ENCODE measurements around the gene TPCN1. TPM values are rescaled to one million over a fixed set of nuclear protein-coding genes. Genes with fewer than 3 reads are reported as not detected.

Gene TPCN1
- total RNA-seq, 1 experiment from 2014 or later: 13.5 TPM

DNA sequence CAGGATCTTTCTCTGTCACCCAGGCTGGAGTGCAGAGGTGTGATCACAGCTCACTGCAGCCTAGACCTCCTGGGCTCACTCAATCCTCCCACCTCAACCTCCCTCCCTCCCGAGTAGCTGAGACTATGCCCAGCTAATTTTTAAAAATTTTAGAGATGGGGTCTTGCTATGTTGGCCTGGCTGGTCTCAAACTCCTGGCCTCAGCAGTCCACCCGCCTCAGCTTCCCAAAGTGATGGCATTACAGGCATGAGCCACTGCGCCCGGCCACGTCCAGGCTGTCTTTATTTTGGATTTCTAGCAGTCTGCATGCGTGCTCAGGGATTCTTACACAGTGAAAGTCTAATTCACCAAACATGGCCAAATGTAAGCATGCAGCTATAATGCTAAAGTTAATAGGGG, 95.9 kb downstream of the TPCN1 start:
- Histone ChIP-seq H2AFZ (ENCODE audit: low read length) (no peak overlapping the region), H3T11ph (ENCODE audit: low read length) (no peak overlapping the region), H3K9ac (ENCODE audit: extremely low read depth, insufficient read length, low read length) (no peak overlapping the region), H3K79me1 (ENCODE audit: insufficient read depth, low read depth, low read length, poor library complexity, severe bottlenecking) (no peaks in the 10 kb centered on the region), H3K56ac (ENCODE audit: insufficient read length, low read depth, low read length) (no peak overlapping the region), H4K8ac (replicated peaks; ENCODE audit: insufficient read length, low read depth, low read length) (no peak overlapping the region), H4K20me1 (ENCODE audit: control insufficient read depth, insufficient read depth, insufficient read length) (no peaks in the 10 kb centered on the region), H3K4me2 (ENCODE audit: insufficient read depth, insufficient read length, low read length) (no peak overlapping the region), H3K23ac (ENCODE audit: insufficient read length, low read depth, low read length) (no peak overlapping the region), H3K4ac (ENCODE audit: low read depth, low read length) (no peak overlapping the region), H3K14ac (ENCODE audit: insufficient read depth, low read length) (no peak overlapping the region), H2BK12ac (ENCODE audit: insufficient read length, low read depth, low read length) (no peak overlapping the region), H3K27ac (ENCODE audit: insufficient read length, low read depth, low read length) (no peak overlapping the region), H3K18ac (ENCODE audit: insufficient read length, low read depth, low read length) (no peak overlapping the region), H4K5ac (ENCODE audit: insufficient read length, low read depth, low read length) (no peak overlapping the region), H3K23me2 (ENCODE audit: insufficient read length, low read depth, low read length, poor library complexity, severe bottlenecking) (no peaks in the 10 kb centered on the region), H2BK5ac (ENCODE audit: insufficient read length, low read length) (no peak overlapping the region), H3K4me1 (ENCODE audit: insufficient read depth, low read length) (no peaks in the 10 kb centered on the region), H3K9me3 (ENCODE audit: control insufficient read depth, low read depth, low read length) (no peaks in the 10 kb centered on the region), H2BK15ac (ENCODE audit: low read depth, low read length) (no peak overlapping the region), H3K27me3 (ENCODE audit: insufficient read depth, low read length) (no peaks in the 10 kb centered on the region), H4K91ac (ENCODE audit: insufficient read length, low read depth, low read length) (no peak overlapping the region), H2BK20ac (ENCODE audit: low read depth, low read length, poor library complexity, severe bottlenecking) (no peak overlapping the region), H2AK5ac (ENCODE audit: insufficient read length, low read length) (no peak overlapping the region), H3K79me2 (ENCODE audit: insufficient read depth, low read length) (no peaks in the 10 kb centered on the region), H2BK120ac (ENCODE audit: low read depth, low read length, poor library complexity, severe bottlenecking) (no peak overlapping the region)
- H3K9me3 Mint-ChIP-seq: peaks cover 0 to 3% of the 10 kb centered on the region in 2 experiments; a peak in 3 of 5 replicates
- DNase-seq: no peak
- H3K27me3 Mint-ChIP-seq (ENCODE audit: low read depth): no peaks in the 10 kb centered on the region
- peaks cover 3 to 10% of the 10 kb centered on the region in 2 experiments; a peak in 2 of 4 replicates for H3K4me1 Mint-ChIP-seq
- H3K27ac Mint-ChIP-seq: no peak overlapping the region
- no peak for TF ChIP-seq CTCF (conservative IDR thresholded peaks at IDR 0.05)
- H3K4me3 Mint-ChIP-seq: no peak overlapping the region
- no CpG with 5 or more reads among the region's 6 CpGs for WGBS (ENCODE audit: extremely low coverage, insufficient read length, low lambda C conversion rate)
- peaks cover 17 to 43% (median 24%) of the 10 kb centered on the region in 3 experiments for H3K36me3 Mint-ChIP-seq (ENCODE audit: insufficient read depth in 1 of 3, low read depth in 3 of 3)

Measured in H9 (cell line).